ENCODE measurements around the gene PLCB2.

Gene PLCB2

GRCh38 chr15:40251486-40252140 lies 56.1 kb downstream of the PLCB2 start:
- no peak for DNase-seq (ENCODE audit: low read depth)
- no peak for TF ChIP-seq CTCF (IDR thresholded peaks at IDR 0.05; ENCODE audit: insufficient read depth, low read depth, low read length, missing control alignments)
- H3K4me3 ChIP-seq (ENCODE audit: low read length) = no peak overlapping the region

GRCh38 chr15:40250771-40251483 lies 56.8 kb downstream of the PLCB2 start:
- H3K4me3 ChIP-seq (ENCODE audit: low read length) = no peak overlapping the region
- no peak for DNase-seq (ENCODE audit: low read depth)
- TF ChIP-seq CTCF (IDR thresholded peaks at IDR 0.05; ENCODE audit: insufficient read depth, low read depth, low read length, missing control alignments) = no peak

- no peak for DNase-seq (ENCODE audit: low read depth)
- TF ChIP-seq CTCF (IDR thresholded peaks at IDR 0.05; ENCODE audit: insufficient read depth, low read depth, low read length, missing control alignments) = no peak
- no peak overlapping the region for H3K4me3 ChIP-seq (ENCODE audit: low read length)
These were observed 57.5 kb downstream of the PLCB2 start for GRCh38 chr15:40250304-40250656.

- no peak for TF ChIP-seq CTCF (IDR thresholded peaks at IDR 0.05; ENCODE audit: insufficient read depth, low read depth, low read length, missing control alignments)
- DNase-seq (ENCODE audit: low read depth) = peak; percentile 71
- no peak overlapping the region for H3K4me3 ChIP-seq (ENCODE audit: low read length)
These were observed 58.0 kb downstream of the PLCB2 start for GRCh38 chr15:40249477-40250303.

- DNase-seq (ENCODE audit: low read depth) = no peak
These were observed 59.5 kb downstream of the PLCB2 start for GRCh38 chr15:40248006-40248783.

More at GRCh38 chr15:40248006-40248783, 59.5 kb downstream of the PLCB2 start:
- H3K4me3 ChIP-seq (ENCODE audit: low read length) = no peak overlapping the region
- no peak for TF ChIP-seq CTCF (IDR thresholded peaks at IDR 0.05; ENCODE audit: insufficient read depth, low read depth, low read length, missing control alignments)
